NT2/D1 (cell line): ENCODE results near the gene TGFB1I1.

Source experiments
- YY1 ChIP-seq: IDR thresholded peaks from 2 replicates; pipeline ENCODE4 v1.6.1; 2011; ENCODE audit not compliant: insufficient read length, insufficient read depth
- ZNF274 ChIP-seq: IDR thresholded peaks from 2 replicates; pipeline ENCODE4 v1.6.1; 2011; ENCODE audit warnings: mild to moderate bottlenecking, low read depth, low read length

DNA sequence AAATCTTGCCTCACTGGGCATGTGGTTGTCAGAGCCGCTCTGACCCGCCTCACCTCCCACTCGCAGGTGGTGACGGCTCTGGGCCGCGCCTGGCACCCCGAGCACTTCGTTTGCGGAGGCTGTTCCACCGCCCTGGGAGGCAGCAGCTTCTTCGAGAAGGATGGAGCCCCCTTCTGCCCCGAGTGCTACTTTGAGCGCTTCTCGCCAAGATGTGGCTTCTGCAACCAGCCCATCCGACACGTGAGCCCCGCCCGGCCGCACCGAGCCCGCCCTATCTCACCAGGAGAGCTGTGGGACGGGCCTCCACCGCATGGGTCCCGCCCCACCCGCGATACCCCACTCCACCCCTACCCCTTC lies 4.0 kb downstream of the TGFB1I1 start:
- no peak for TF ChIP-seq ZNF274
- TF ChIP-seq YY1 = no peak
